Measurements from ENCODE around the gene ICAM5. TPM values are rescaled to one million over a fixed set of nuclear protein-coding genes. Genes with fewer than 3 reads are reported as not detected.
A peak's percentile ranks its signal among the peaks of the same experiment; 100 is the strongest.
"Not testable (repeated sequence)": the region's sequence is repeated elsewhere in the genome, so short reads cannot be mapped to it uniquely, and the experiment has no call there.

The ICAM5 gene
- total RNA-seq, 1 experiment from 2014 or later, result 4.4 TPM

DNA sequence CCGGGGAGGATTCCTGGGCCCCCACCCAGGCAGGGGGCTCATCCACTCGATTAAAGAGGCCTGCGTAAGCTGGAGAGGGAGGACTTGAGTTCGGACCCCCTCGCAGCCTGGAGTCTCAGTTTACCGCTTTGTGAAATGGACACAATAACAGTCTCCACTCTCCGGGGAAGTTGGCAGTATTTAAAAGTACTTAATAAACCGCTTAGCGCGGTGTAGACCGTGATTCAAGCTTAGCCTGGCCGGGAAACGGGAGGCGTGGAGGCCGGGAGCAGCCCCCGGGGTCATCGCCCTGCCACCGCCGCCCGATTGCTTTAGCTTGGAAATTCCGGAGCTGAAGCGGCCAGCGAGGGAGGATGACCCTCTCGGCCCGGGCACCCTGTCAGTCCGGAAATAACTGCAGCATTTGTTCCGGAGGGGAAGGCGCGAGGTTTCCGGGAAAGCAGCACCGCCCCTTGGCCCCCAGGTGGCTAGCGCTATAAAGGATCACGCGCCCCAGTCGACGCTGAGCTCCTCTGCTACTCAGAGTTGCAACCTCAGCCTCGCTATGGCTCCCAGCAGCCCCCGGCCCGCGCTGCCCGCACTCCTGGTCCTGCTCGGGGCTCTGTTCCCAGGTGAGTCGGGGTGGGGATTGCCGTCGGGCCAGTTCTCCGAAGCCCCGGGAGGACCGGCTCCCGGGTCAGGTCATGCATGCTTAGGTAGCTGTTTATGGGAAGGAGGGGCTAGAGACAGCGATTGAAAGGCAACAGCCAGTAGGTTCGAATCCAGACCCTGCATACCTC, 18.9 kb upstream of the ICAM5 start, which contains the start of gene ICAM1:
ICAM1 (plus strand) TSS at position 505 of the 779 bp plus-strand sequence; CDS start at position 545, 40 bp downstream.
- DNase-seq (ENCODE audit: low read depth), result peak; percentile 80

DNA sequence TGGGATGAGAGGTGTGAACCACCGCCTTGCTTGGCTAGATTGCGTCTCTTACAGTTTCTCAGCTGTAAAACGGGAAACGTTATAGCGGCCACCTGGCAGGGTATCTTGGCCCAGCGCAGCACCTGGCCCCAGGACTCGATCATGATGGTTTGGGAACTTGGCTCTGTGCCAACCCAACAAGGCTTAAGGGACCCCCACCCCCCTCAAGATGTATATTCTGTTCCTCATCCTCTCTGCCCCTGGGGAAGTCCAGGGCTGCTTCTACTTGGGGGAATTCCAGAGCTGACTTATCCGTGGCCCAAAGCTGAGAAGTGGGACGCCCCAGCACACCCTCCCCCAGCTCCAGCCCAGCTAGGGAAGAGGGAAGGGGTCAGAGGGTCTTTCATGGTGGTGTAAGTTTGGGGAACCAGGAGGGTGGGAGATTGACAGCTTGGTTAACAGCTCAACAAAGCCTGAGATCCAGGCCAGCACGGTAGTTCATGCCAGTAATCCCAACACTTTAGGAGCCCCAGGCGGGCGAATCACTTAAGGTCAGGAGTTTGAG, 18.1 kb upstream of the ICAM5 start:
- DNase-seq (ENCODE audit: low read depth), result peak; percentile 47

DNA sequence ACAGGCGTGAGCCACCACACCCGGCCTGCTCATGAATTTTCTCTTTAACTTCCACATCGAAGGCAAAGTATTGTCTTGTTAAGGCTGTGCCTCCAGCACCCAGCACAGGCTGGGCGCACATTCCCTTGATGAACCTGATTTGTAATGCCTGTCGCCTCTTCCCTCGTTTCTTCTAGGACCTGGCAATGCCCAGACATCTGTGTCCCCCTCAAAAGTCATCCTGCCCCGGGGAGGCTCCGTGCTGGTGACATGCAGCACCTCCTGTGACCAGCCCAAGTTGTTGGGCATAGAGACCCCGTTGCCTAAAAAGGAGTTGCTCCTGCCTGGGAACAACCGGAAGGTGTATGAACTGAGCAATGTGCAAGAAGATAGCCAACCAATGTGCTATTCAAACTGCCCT, 15.2 kb upstream of the ICAM5 start:
- no peak for DNase-seq (ENCODE audit: low read depth)

DNA sequence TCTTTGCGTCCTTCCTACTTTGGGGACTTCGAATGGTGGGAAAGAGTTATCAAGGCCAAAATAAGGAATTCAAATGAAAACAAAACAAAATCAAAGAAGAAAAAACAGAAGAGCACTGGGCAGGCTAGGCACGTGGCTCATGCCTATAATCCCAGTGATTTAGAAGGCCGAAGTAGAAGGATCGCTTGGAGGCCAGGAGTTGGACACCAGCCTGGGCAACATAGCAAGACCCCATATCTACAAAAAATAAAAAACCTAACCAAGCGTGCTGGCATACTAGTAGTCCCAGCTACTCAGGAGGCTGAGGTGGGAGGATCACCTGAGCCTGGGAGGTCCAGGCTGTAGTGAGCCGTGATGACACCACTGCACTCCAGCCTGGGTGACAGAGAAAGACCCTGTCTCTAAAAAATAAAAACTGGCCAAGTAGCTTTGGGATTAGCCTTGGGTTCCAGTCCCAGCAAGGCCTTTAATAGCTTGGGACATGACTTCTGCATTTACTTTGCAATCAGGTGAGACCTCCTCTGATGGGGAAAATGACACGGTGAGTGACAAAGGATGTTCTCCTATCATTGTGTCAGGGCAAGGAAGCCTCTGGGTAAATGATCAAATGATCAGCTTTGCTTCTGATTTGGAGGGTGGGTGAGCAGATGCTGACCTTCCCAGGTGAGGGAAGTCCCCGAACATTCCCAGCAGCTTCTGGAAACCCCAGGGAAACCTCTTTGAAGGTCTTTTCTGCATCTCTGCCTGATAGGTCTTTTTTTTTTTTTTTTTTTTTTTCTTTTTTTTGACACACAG, 11.8 kb upstream of the ICAM5 start:
- no peak for DNase-seq (ENCODE audit: low read depth)

DNA sequence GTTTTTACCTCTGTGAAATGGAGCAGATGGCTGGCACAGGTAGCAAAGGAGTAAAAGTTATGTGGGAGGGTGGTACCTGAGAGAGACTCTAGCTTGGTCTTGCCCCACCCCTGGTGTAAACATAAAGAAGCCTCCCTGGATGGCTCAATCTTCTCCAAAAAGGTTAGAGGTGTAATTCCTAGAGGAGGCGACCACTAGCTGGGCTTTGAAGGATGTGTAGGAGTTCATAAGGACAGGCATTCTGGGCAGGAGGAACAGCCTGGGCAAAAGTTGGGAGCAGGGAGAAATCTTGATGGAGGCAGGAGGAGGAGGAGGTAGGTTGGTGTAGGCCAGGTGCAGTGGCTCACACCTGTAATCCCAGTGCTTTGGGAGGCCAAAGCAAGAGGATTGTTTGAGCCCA, 10.8 kb upstream of the ICAM5 start:
- no peak for DNase-seq (ENCODE audit: low read depth)

DNA sequence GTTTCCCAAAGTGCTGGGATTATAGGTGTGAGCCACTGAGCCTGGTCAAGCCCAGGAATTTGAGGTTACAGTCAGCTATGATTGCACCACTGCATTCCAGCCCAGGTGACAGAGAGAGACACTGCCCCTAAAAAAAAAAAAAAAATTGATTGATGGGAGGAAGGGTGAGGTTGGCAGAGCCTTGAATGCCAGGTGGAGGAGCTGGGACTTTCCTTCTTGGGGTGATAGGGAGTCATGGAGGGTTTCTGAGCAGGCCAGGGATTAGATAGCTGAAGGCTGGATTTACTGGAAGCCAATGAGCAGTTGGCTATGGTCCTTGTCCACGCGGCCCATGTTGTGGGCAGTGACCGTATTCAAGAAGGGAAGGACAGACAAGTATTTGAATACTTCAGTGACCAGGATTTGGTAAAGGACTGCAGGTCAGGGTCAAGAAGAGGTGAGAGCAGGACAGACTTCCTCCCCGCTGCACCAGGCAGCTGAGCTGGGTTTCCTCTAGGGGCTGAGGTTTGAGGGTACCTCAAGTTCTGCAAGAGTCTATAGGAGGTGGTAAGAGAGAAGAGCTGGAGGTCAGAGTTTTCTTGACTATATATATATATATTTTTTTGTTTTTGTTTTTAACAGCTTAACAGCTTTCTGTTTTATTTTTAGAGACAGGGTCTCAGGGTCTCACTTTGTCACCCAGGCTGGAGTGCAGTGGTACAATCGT, 9.9 kb upstream of the ICAM5 start:
- DNase-seq (ENCODE audit: low read depth), result no peak

DNA sequence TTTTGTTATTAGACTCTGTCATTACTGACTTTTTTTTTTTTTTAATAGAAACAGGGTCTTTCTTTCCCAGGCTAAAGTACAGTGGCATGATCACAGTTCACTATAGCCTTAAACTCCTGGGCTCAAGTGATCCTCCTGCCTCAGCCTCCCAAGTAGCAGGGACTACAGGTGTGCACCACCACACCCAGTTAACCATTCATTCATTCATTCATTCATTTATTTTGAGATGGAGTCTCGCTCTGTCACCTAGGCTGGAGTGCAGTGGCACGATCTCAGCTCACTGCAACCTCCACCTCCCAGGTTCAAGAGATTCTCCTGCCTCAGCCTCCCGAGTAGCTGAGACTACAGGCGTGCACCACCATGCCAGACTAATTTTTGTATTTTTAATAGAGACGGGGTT, 7.7 kb upstream of the ICAM5 start:
- DNase-seq (ENCODE audit: low read depth), result not testable (repeated sequence)

DNA sequence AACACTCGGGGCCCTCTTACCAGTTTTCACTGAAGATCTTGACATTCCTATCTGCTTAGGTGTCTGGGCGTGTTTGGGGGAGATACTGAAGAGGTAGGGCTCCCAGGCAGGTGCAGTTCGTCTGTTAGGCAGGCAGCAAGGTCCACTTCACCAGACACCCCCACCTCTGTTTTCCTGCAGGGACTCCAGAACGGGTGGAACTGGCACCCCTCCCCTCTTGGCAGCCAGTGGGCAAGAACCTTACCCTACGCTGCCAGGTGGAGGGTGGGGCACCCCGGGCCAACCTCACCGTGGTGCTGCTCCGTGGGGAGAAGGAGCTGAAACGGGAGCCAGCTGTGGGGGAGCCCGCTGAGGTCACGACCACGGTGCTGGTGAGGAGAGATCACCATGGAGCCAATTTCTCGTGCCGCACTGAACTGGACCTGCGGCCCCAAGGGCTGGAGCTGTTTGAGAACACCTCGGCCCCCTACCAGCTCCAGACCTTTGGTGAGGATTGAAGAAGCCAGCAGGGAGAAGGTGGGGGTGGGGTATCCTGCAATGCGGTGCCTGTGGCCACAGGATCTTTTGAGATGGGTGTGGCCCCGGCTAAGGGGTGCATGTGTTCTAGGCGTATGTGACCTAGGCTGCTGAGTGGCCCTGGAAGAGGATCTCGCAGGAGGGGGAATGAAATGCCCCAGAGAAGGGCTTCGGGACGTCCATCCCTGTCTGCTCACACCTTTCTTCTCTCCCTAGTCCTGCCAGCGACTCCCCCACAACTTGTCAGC, 6.3 kb upstream of the ICAM5 start:
- DNase-seq (ENCODE audit: low read depth), result no peak

DNA sequence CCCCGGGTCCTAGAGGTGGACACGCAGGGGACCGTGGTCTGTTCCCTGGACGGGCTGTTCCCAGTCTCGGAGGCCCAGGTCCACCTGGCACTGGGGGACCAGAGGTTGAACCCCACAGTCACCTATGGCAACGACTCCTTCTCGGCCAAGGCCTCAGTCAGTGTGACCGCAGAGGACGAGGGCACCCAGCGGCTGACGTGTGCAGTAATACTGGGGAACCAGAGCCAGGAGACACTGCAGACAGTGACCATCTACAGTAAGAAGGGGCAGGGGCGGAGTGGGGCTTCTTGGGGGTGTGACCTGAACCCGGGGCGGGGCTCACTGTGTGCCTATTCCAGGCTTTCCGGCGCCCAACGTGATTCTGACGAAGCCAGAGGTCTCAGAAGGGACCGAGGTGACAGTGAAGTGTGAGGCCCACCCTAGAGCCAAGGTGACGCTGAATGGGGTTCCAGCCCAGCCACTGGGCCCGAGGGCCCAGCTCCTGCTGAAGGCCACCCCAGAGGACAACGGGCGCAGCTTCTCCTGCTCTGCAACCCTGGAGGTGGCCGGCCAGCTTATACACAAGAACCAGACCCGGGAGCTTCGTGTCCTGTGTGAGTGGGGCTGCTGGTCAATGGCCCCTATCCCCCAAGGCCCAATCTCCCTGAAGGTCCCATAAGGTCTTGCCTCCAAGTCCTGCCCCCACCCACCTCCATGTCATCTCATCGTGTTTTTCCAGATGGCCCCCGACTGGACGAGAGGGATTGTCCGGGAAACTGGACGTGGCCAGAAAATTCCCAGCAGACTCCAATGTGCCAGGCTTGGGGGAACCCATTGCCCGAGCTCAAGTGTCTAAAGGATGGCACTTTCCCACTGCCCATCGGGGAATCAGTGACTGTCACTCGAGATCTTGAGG, 5.4 kb upstream of the ICAM5 start:
- DNase-seq (ENCODE audit: low read depth), result no peak

DNA sequence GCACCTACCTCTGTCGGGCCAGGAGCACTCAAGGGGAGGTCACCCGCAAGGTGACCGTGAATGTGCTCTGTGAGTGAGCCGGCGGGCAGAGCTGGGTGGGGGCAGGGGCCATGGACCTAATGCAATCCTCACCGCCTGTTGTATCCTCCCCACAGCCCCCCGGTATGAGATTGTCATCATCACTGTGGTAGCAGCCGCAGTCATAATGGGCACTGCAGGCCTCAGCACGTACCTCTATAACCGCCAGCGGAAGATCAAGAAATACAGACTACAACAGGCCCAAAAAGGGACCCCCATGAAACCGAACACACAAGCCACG, 4.8 kb upstream of the ICAM5 start:
- no peak for DNase-seq (ENCODE audit: low read depth)

DNA sequence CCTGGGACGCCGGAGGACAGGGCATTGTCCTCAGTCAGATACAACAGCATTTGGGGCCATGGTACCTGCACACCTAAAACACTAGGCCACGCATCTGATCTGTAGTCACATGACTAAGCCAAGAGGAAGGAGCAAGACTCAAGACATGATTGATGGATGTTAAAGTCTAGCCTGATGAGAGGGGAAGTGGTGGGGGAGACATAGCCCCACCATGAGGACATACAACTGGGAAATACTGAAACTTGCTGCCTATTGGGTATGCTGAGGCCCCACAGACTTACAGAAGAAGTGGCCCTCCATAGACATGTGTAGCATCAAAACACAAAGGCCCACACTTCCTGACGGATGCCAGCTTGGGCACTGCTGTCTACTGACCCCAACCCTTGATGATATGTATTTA, 4.4 kb upstream of the ICAM5 start:
- no peak for DNase-seq (ENCODE audit: low read depth)

DNA sequence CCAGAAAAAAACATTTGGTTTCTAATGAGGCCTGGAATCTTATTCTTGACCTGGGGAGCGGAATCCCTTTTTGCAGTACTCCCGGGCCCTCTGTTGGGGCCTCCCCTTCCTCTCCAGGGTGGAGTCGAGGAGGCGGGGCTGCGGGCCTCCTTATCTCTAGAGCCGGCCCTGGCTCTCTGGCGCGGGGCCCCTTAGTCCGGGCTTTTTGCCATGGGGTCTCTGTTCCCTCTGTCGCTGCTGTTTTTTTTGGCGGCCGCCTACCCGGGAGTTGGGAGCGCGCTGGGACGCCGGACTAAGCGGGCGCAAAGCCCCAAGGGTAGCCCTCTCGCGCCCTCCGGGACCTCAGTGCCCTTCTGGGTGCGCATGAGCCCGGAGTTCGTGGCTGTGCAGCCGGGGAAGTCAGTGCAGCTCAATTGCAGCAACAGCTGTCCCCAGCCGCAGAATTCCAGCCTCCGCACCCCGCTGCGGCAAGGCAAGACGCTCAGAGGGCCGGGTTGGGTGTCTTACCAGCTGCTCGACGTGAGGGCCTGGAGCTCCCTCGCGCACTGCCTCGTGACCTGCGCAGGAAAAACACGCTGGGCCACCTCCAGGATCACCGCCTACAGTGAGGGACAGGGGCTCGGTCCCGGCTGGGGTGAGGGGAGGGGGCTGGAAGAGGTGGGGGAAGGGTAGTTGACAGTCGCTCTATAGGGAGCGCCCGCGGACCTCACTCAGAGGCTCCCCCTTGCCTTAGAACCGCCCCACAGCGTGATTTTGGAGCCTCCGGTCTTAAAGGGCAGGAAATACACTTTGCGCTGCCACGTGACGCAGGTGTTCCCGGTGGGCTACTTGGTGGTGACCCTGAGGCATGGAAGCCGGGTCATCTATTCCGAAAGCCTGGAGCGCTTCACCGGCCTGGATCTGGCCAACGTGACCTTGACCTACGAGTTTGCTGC, 2.7 kb upstream of the ICAM5 start, which contains the start of gene ICAM4:
ICAM4 (plus strand) TSS at position 153 of the 935 bp plus-strand sequence; CDS start at position 211, 58 bp downstream.
- no peak for DNase-seq (ENCODE audit: low read depth)

DNA sequence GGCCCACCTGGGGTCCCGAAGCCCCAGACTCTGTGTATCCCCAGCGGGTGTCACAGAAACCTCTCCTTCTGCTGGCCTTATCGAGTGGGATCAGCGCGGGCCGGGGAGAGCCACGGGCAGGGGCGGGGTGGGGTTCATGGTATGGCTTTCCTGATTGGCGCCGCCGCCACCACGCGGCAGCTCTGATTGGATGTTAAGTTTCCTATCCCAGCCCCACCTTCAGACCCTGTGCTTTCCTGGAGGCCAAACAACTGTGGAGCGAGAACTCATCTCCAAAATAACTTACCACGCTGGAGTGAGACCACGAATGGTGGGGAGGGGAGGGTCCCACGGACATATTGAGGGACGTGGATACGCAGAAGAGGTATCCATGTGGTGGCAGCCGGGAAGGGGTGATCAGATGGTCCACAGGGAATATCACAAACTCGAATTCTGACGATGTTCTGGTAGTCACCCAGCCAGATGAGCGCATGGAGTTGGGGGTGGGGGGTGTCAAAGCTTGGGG, 1.0 kb upstream of the ICAM5 start:
- DNase-seq (ENCODE audit: low read depth), result peak; percentile 47

DNA sequence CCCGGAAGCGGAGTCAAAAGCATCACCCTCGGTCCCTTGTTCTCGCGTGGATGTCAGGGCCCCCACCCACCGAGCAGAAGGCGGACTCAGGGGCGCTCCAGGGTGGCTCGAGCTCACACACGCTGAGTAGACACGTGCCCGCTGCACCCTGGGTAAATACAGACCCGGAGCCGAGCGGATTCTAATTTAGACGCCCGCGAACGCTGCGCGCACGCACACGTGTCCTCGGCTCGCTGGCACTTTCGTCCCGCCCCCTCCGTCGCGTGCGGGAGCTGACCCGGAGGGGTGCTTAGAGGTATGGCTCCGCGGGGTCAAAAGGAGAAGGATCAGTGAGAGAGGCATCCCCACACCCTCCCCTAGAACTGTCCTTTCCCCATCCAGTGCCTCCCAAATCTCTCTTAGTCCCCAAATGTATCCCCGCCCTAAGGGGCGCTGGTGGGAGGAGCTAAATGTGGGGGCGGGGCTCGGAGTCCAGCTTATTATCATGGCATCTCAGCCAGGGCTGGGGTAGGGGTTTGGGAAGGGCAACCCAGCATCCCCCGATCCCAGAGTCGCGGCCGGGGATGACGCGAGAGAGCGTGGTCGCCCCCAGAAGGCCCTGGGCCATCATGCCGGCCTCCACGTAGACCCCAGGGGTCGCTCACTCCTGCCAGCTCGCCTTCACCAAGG, 451 bp upstream of the ICAM5 start:
- peak; percentile 72 for DNase-seq (ENCODE audit: low read depth)

DNA sequence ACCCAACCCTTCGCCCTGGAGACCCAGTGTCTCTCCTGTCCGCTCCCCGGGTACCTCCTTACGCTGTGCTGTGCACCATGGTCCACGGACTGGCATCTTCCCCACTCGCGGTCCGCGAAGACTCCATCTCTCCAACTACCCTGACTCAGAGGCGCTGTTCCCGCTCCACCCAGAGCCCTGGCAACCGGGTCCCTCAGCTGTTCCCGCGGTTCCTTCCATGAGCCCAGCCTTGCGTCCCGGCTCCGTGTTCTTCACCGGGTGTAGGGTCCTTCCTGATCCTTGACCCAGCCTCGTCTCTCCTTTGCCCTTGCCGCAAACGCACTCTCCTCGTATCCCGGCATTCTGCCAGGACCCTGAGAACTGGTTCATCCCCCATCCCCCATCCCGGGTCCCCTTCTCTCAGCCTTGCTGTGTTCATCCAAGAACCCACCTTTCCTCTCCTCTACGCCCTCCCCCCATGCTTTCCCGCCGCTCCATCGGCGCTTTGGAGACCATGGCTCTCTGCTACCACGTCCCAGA, 664 bp downstream of the ICAM5 start:
- DNase-seq (ENCODE audit: low read depth), result peak; percentile 40

DNA sequence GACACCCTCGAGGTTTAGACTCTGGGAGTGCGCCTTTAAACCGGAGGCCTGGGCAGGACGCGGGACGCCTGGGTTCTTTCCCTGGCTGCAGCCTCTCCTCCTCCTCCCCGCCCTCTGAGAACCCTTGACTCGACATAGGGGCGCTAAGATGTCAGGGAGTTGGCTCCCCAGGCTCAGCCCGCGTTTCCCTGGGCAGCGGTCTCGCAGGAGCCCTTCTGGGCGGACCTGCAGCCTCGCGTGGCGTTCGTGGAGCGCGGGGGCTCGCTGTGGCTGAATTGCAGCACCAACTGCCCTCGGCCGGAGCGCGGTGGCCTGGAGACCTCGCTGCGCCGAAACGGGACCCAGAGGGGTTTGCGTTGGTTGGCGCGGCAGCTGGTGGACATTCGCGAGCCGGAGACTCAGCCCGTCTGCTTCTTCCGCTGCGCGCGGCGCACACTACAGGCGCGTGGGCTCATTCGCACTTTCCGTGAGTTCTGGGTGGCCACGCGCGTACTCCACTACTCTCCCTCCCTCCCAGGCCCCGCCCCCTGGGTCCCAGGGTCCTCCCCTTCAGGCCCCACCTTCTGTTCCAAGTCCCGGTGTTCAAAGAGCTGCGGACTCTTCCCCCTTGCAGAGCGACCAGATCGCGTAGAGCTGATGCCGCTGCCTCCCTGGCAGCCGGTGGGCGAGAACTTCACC, 1.3 kb downstream of the ICAM5 start:
- peak; percentile 68 for DNase-seq (ENCODE audit: low read depth)

DNA sequence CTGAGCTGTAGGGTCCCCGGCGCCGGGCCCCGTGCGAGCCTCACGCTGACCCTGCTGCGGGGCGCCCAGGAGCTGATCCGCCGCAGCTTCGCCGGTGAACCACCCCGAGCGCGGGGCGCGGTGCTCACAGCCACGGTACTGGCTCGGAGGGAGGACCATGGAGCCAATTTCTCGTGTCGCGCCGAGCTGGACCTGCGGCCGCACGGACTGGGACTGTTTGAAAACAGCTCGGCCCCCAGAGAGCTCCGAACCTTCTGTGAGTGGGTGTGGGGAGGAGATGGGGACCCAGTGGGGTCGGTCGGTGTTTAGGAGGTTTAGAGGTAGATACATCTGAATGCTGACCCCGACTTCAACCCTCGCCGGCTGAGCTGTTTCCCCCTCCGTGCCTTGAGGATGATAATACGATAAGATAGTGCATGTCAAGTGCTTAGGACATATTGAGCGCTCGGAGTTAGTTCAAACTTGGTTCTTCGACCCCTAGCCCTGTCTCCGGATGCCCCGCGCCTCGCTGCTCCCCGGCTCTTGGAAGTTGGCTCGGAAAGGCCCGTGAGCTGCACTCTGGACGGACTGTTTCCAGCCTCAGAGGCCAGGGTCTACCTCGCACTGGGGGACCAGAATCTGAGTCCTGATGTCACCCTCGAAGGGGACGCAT, 1.9 kb downstream of the ICAM5 start:
- peak; percentile 28 for DNase-seq (ENCODE audit: low read depth)
